NCI-H2227 (cell line): ENCODE data around the gene SH3D21.

ENCODE experiments used
- DNase-seq: peaks from one replicate; lab custom pipeline; 2025; ENCODE audit not compliant: unreplicated experiment; lab: John Stamatoyannopoulos, UW

The SH3D21 gene

GRCh38 chr1:36303244-36303643 lies 2.9 kb upstream of the SH3D21 start:
- no peak for DNase-seq

DNA sequence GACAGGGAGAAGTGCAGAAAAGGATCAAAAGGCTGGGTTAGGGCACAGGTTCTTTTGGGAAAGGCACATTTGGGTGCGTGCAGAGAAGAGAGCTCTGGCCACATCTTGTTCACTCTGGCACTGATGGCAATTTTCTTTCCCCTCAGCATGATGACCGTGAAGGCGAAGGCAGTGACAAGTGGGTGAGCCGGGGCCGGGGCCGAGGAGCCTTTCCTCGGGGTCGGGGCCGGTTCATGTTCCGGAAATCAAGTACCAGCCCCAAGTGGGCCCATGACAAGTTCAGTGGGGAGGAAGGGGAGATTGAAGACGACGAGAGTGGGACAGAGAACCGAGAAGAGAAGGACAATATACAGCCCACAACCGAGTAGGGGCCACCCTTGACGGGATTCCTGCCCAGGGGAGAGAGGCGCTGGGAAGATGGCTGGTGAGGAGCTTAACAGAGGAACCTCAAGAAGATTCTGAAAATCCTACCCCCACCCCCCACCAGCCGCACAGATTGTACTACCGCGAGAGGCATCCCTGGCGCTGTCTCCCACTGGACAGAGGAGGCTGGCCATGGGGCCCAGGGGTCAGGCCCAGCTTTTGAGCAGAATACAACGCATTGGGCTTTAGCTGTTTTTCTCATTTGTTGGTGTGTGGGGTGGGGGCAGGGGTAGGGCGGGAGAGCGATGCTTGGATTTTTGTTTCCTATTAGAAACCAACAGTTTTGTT lies 2.4 kb upstream of the SH3D21 start:
- DNase-seq = no peak

DNA sequence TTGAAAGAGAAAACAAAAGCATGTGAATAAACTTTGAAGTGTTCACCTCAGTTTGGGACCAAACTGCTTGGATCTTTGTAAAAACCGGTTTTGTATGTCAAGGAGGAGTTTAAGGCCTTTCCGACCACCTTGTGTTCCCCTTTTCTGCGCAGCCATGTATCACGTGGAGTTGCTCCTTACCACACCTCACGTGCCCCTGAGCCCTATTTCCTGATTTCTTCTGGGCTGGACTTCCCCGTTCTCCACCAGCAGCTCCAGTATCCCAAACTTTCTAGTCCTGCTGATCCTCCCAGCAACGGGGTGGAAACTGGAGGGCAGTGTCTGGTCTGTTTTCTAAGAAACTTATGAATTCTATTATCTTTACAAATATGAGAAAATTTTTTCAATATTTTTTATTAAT lies 1.6 kb upstream of the SH3D21 start:
- no peak for DNase-seq

DNA sequence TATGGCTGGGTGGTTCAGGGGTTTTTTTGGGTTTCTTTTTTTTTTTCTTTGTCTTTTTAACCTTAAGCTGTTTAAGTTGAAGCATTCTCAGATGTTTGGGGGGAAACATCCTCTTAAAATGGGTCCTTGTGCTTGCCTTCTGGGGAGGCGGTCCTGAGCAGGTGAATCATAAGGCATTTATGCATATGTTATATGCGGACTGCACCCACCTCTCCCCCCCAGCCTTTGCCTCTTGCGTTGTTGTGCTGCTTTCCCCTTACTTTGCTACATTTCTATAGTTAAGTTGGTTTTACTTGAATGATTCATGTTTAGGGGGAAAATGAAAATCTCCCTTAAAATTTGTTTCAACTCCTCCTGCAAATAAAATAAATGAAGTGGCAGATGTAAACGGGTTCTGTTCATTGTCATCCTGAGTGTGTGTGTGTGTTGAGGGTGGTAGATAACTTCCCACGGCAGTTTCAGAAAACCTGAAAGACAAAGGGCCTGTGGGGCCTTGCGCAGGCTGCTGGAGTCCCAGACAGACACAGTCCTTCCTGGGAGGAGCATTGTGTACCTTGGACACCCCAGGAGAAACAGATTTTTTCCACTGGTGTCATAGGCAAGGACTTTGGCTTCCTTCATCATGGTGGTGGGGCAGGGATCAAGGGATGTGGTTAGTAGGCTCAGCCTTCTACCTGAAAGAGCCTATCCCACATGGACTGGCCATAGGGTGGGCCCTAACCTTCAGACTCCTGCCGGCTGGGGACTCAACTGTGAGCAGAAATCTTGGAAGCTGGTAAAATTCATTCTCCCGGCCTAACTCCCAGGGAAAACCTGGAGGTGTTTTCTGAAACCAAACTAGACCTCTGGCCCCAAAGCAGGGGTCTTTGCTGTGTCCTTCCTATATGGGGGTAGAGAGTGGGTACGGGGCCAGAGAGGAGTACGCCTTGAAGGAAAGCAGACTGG lies 926 bp upstream of the SH3D21 start:
- no peak for DNase-seq

GRCh38 chr1:36305915-36306209 lies 306 bp upstream of the SH3D21 start:
- DNase-seq = no peak

DNA sequence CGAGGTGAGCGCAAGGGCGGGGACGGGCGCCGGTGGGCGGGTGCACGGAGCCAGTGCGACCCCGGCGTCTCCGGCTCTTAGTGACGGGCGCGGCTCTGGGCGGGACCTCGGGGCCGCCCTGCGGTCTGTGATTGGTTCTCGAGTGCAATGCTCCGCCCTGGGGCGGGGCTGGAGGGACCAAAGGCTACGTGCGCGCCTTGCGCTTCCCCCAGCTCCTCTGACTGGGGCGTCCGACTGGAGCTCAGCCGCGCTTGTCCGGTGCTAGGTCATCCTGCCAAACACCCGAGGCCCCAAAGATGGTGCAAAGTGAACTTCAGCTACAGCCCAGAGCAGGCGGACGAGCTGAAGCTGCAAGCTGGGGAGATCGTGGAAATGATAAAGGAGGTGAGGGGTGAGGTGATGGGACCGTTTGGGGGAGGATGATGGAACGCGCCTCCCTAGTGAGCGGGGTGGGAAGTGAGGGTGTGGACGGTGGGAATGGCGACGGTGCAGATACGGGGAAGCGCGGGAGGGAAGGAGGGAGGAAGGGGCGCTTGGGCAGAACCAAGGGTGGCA lies 811 bp downstream of the SH3D21 start:
- DNase-seq = peak; percentile 98

GRCh38 chr1:36307601-36308330 lies 1.6 kb downstream of the SH3D21 start:
- DNase-seq = no peak

DNA sequence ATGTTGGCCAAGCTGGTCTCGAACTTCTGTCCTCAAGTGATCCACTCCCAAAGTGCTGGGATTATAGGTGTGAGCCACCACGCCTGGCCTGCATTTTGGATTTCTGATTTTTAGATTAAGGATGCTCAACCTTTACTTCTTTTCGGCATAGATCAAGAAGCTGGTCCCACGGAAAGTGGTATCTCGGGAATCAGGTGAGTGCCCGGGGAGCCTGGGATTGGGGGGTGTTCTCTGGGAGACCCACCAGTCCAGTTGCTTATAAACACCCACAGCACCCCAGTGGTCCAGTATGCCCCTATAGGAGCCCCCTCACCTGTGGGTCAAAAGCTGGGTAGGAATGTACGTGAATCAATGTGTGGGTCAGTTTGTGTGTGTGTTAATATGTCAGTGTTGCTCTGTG lies 3.2 kb downstream of the SH3D21 start:
- DNase-seq = no peak

DNA sequence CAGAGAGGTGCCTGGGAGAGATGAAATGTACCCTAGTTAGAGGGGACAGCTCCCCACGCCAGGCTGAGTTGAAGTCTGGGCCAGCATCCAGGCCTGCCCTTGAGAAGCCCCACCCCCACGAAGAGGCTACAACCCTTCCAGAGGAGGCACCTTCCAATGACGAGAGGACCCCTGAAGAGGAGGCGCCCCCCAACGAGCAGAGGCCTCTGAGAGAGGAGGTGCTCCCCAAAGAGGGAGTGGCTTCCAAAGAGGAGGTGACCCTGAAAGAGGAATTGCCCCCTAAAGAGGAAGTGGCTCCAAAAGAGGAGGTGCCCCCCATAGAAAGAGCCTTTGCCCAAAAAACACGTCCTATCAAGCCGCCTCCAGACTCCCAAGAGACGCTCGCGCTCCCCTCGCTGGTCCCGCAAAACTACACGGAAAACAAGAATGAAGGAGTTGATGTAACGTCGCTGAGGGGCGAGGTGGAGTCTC lies 14.2 kb downstream of the SH3D21 start:
- no peak for DNase-seq

DNA sequence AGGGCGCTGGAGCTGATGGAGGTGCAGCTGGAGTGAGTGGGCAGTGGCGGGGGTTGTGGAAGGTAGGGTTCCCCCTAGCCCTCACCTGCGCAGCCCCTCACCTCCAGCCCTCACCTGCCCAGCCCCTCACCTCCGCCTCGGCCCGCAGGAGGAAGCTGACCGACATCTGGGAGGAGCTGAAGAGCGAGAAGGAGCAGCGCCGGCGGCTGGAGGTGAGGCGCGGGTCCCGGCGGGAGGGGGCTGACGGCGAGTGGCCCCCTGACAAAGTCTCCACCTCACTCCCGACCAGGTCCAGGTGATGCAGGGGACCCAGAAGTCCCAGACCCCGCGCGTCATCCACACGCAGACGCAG lies 14.6 kb downstream of the SH3D21 start:
- DNase-seq = no peak

DNA sequence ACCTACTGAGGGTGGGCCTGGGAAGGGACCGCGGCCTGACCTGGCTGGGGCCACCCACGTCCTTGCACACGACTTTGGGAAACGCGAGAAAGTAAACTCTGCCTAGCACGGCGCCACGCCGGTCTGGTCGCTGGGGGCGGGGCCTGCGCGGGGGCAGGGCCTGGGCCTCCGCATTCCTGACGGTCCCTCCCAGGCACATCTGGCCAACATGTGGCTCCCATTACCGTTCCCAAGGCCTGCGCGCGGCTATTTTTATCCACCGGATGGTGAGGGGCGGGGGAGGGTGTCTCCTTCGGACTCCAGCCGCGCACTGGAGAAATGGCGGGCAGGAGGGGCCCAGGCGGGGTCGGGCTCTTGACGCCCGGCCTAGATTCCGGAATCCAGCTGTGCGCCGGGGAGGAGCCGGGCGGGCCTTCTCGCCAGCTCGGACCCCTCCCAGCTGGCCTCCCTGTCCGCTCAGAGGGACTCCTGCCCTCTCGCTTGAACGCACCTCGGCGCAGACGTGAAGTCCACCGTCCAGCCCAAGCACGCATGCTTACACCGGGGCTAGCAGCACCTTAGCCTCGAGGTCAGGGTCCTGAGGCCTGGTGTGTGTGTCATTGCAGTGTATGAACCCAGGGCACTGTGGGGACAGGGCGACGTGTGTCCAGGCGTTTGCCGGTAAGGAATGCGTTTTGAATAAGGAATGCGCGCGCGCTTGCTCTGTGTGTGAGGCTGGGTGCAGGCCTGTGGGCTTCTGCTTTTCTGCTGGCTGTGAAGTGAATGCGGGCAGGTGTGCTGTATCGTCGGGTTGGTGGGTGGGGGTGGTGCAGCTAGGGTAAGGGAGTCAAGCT lies 15.2 kb downstream of the SH3D21 start:
- DNase-seq = no peak

- no peak for DNase-seq
These were observed 16.0 kb downstream of the SH3D21 start for GRCh38 chr1:36322041-36322785.

DNA sequence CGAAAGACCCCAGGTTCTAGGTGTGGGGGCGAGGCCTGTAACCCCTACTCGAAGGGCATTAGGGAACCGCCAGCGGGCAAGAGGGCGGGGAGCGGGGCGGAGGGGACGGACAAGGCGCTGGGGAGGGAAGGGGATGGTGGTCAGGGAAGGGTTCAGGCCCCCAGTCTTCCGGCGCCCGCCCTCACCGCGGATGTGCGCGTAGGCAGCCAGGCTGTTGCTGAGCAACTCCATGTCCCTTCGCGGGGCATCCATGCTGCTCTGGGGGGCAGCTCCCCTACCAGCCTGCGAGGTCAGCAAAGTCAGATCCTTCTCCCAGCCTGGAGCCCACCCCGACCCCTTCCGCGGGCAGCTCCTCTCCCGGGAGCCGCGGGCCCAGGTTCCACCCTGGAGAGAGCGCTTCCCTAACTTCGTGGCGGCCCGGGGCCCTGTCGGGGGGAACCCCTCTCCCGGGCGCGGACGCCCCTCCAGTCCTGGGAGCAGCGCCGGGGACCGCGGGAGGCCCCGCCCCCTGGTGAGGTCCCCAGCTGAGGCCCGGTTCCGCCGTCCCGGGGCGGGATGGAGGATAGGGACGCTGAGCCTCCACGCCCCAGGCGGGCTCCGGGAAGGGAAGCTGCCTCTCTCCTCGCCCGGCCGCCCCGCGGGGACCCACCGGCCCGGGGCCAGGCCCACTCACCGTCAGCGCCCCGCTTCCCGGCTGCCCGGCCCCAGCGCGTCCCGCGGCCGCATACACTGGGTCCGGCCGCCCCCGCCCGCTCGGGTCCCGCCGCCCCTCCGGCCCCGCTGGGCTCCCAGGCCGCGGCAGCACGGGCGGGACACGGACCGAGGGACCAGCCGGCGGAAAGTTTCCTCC lies 16.8 kb downstream of the SH3D21 start:
- DNase-seq = no peak

GRCh38 chr1:36323636-36324352 lies 17.6 kb downstream of the SH3D21 start, which contains the start of gene EVA1B:
Gene EVA1B, minus strand, starts transcription at chr1:36323645. Its CDS starts 608 bp downstream, at chr1:36323037.
- DNase-seq = peak; percentile 69

GRCh38 chr1:36324353-36324703 lies 18.2 kb downstream of the SH3D21 start:
- no peak for DNase-seq

- DNase-seq = peak; percentile 15
These were observed 20.3 kb downstream of the SH3D21 start for GRCh38 chr1:36326499-36326898.

DNA sequence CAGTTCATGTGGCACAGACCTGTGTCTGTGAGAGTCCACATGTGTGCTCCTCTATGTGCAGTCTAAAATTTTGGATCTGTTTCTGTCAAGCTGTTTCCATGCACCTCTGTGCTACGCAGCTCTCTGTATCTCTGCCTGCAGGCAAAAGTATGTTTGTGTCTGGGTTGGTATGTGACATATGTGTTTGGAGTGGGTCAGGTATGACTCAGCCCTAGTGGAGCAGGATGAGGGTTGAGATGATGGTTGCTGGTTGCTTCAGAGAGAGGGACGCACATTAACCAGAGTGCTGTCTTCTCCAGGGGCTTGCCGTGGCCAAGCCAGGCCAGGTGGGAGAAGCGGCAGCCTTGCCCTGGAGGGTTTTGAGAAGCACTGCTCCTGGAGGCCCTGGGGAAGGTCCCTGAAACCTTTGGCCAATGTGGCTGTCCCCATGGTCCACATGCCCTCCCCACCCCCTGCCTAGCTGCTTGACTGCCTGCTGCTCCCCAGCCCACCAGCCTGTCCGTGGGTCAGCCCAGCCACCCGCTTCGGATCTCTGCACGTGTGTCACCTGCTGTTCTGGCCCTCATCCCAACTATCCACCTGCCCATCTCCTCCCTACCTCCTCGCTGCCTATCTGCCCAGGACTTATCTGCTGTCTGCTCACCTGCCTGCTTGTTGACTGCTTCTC lies 21.4 kb downstream of the SH3D21 start:
- DNase-seq = no peak

DNA sequence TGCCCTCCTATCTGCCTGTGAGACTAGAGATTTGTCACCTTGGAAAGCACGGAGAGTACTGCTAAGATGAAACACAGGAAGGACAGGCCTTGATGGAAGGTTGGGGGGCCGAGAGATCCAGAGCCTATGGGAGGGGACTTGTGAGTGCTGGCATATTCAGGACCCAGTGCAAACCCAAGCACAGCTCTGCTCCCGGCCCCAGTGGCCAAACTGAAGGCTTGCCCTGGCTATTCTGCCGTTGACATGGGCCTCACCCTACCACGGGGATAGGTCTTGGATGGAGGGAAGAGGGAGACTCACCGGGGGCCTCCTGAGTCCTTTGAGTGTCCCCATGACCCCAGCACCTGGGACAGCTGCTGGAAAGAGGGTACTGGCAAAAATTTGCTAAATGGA lies 21.9 kb downstream of the SH3D21 start:
- DNase-seq = no peak
